Dedifferentiated amniotic fluid mesenchymal stem cell (primary cell): ENCODE data around the gene CDKN2A.

Experiments used
- DNase-seq: peaks from one replicate; pipeline ENCODE4 v3.0.0-alpha.2; 2016; ENCODE audit errors: extremely low spot score

The CDKN2A gene

DNA sequence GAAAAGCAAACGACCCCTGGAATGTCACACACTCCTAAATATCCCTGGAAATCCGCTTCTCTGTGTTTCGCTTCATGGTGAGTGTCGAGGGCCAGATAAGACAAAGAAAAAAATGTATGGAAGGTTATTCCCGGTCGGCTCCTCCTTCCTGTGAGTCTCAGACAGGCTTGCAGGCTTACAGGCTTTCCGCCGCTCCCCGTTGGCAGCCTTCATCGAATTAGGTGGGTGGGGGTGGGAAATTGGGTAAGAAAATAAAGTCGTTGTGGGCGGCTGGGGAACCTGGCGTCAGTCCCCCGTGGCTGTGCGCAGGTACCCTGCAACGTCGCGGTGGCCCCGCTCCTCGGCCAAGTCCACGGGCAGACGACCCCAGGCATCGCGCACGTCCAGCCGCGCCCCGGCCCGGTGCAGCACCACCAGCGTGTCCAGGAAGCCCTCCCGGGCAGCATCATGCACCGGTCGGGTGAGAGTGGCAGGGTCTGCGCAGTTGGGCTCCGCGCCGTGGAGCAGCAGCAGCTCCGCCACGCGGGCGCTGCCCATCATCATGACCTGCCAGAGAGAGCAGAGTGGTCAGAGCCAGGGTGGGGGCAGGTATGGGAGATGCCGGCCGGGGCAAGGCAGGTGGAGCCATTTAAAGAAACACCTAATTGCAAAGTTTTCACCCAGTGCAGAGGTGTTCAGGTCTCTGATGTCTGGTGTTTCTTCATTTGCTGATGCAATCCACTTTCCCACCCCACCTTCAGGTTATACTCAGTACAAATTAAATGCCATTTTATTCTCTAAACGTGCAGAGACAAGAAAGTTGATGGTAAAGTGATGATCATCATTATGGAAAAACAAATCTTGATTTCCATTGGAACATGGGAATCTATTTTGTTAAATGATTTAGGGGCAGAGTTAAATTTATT is 11.8 kb upstream of the CDKN2A start:
- no peak for DNase-seq

DNA sequence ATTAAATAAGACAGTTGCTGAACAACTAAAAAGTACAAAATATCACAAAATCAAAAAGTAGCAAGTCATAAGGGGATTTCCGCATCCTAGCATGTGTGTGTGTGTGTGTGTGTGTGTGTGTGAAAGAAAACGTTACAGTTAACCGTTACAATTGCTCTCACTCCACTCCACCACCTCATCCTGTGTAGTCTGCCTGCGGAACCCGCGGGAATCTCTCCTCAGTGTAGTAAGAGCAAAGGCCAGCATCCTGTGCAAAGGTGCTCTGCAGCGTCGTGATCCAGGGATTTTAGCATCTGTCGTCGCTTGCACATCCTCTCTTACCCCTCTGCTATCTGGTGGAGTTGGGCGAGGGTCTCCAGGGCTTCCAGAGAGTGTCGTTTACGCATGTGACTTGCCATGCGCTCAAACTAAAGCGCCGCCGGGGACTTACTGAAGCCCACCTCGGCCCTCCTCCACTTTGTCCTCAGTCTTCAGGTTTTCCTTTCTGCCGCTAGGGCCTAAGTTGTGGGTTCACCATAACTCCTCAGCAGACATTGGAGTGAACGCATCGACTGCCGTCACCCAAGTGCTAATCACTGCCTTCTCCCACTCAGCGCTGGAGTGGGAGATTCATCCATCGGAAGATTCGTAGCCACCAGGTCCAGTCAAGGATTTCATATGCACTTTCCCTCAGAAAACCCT is 11.0 kb upstream of the CDKN2A start:
- DNase-seq, result no peak

DNA sequence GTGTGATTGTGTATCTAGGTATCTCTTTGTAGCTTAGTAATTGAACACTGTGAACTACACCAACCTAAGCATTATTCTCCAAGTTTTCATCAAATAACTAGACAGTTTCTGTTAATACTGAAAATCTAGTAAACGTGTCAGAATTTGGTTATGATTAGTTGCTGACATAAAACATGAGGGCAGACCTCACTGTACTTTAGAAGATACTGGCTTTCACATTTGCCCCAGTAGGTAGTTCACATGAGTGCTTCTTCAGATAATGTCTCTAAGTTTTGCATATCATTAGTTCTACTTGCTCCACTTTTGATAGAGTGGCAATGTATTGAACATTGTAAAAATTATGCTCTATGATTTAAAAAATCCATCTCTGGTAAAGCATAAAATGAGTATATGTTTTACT is 7.8 kb upstream of the CDKN2A start:
- no peak for DNase-seq

DNA sequence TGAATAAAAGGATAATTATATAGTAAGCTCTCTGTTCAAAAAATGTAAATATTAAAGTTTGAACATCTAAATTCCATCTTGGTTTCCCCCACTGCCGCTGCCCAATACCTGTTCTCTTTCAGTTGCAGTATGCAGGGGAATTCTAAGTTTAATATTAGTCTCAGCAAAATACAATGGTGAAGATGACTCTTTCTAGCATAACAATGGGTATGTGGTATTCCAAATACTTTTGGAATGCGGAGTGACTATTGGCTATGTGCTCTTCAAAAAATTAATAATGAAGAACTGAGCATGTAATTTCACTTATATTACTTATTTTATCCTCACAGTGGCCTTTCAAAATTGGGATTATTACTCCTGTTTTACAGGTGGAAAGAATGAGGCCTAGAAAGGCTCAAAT is 3.8 kb upstream of the CDKN2A start:
- DNase-seq, result no peak

DNA sequence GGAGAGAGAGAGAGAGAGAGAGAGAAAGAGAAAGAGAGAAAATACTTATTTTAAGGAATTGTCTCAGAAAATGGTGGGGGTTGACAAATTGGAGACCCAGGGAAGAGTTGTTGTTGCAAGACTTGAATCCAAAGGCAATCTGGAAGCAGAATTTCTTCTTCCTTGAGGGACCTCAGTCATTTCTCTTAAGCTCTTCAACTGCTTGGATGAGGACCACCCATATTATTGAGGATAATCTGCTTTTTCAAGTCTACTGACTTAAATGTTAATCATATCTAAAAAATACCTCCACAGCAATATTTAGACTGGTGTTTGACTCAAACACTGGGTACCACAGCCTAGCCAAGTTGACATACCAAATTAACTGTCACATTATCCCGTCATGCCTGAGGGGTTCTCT is 3.3 kb upstream of the CDKN2A start:
- DNase-seq, result no peak

DNA sequence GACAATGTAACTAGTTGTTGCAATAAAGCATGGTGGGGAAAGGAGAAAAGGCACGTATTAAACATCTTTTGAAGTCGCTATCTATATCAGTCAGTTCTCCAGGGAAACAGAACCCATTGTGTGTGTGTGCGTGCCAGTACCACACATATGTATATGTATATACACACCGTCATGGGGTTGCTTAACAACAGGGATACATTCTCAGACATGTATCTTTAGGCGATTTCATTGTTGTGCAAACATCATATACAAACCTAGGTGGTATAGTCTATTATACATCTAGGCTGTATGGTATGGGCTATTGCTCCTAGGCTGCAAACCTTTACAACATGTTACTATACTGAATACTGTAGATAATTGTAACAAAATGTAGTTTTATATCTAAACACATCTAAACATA is 2.7 kb upstream of the CDKN2A start:
- DNase-seq, result no peak

DNA sequence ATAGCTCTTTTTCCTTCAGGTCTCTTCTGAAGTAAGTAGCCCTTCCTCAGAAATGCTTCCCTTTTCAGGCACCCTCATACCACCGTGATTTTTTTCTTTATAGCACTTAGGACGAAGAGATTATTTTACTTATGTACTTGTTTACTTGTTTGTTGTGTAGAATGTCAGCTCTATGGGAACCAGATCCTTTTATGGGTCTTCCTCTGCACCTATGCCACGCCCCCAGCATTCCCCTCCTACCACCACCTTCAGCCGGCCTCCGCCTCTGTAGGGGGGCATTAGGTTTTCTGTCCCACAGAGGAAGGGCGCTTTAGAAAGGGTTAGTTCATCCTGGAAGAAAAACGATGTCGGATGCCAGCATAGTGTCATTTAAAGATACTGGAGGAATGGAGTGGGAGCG is 2.2 kb upstream of the CDKN2A start:
- DNase-seq, result no peak

DNA sequence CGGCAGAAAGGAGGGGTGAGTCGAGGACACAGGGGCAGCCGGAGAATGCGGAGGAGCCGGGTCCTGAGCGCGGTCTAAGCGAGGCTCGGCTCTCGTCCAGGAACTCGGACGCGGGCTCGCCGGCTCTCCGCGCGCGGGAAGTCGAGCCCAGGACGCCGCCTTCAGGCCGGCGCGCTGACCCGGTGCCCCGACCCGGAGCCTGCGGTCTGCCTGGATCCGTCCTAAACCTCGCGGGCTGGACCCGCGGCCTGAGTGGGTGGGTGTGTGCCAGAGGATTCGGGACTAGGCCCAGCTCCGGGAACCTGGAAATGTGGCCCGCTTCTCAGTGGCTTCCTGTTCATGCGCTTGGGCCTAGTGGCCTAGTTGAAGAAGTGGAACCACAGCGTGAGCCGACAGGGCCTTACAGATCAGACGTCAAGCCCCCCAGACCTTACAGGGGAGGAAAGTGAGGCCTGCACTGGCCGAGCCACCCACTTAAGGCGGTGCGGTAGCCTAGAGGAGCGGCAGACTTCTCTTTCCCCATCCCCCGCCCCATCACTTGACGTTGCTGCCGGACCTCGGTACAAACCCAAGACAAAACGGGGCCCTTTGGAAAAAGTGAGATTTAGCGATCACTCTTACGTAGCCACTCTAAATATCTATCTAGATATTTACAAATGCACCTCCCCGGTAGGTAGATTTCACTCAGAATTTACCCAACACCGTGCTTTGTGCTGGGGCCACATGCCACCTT is 1.6 kb upstream of the CDKN2A start:
- DNase-seq, result no peak

DNA sequence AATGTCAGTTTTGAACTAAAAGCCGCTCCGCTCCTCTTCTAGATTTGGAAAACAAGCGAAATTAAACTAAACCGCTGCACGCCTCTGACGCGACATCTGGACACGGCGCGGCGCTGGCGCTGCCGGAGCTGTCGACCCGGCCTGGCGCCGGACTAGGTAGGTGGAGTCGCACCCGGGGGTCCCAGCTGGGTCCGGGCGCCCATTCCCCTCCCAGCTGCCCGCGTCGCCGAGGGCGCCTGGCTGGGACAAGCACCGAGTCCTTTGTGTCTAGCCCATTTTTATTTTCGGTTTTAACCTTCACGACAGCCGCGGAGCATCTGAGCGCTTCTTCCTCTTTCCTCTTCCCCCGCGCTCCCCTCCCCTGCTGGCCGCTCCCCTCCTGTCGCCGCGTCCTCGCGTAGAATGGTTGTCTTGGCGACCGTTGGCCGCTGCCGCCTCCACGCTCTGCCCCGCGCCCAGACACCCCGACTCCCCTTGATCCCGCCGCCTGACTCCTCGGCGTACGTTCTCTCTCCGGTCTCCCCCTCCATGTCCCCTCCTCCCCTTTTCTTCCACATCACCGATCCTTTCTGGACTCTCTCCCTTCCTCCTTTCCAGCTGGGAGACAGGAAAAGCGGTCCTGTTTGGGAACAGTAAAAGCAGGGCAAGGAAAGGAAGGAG is 944 bp upstream of the CDKN2A start:
- DNase-seq, result peak; percentile 73

- peak; percentile 39 for DNase-seq
These were observed 389 bp upstream of the CDKN2A start, which contains the start of gene CDKN2B-AS1 for GRCh38 chr9:21994556-21995005. TSS of gene CDKN2B-AS1 (plus strand) at chr9:21994791.

GRCh38 chr9:21993007-21993406 is 1.2 kb downstream of the CDKN2A start:
- DNase-seq, result no peak

DNA sequence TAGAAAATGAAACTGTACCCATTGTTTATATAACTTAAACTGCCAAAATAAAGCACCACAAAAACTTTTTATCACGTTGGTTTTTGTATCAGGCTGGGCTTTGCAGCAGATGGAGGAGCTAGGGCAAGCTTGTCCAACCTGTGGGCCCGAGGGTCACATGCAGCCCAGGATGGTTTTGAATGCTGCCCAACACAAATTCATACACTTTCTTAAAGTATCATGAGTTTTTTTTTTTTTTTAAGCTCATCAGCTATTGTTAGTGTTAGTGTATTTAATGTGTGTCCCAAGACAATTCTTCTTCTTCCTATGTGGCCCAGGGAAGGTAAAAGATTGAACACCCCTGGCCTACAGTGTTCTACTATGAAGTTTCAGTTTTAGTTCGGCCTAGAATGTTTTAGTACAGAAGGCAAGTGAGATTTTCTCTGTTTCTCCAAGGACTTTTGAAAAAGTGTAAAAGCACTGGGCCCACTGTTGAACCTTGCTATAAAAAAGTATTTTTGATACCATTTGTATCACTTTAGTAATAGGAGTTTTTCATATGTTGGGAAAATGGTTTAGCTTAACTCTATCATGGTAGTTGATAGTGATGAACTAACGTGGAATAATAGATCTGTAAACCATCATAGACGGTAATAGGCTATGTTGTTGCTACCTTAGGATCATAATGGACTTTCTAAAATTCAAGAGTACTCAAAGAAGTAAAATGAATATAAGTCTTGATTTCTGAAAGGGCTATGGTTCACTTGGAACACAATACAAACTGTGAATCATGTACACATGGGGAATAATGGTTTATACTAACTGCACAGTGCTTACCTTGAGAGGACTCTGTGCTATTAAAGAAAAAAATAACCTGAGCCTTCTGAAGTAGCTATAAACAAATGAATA is 2.9 kb downstream of the CDKN2A start:
- no peak for DNase-seq

DNA sequence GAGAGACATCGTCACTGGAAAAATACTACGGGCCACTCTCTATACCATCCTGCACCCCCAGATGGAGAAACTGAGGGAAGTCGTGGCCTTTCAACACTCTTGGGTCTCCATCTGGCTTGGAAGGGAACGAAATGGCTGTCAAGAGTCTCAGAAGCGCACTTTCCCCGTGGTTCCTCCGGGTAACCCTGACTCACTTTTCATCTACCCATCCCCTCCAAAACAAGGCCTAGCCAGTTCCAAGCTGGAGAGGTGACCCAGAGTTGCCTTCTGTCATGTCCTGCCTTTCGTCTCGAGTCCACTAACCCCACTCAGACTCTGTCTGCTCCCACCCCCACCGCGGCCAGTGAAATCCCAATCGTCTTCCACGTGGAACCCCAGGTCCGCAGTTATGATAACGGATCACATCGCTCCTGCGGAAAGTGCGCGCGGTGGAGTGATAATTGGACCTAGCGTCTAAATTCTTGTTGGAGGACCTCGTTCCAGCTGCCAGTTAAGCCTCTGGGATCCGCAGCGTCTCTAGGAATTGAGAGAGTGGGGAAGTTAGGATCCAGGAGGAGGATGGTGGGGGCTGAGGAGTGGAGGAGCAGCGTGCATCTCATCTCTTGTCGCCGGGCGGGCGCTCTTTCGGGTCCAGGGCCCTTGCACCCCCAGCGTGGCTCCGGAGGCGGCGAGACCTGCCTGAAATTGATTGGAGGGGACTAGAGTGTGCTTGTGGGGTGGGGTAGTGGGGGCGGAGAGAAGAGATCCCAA is 4.6 kb downstream of the CDKN2A start:
- no peak for DNase-seq

- DNase-seq, result no peak
These were observed 5.9 kb downstream of the CDKN2A start for GRCh38 chr9:21988056-21988990.

GRCh38 chr9:21985964-21986667 is 8.1 kb downstream of the CDKN2A start:
- no peak for DNase-seq

GRCh38 chr9:21984101-21984500 is 10.1 kb downstream of the CDKN2A start:
- no peak for DNase-seq

GRCh38 chr9:21983561-21983935 is 10.6 kb downstream of the CDKN2A start:
- no peak for DNase-seq

DNA sequence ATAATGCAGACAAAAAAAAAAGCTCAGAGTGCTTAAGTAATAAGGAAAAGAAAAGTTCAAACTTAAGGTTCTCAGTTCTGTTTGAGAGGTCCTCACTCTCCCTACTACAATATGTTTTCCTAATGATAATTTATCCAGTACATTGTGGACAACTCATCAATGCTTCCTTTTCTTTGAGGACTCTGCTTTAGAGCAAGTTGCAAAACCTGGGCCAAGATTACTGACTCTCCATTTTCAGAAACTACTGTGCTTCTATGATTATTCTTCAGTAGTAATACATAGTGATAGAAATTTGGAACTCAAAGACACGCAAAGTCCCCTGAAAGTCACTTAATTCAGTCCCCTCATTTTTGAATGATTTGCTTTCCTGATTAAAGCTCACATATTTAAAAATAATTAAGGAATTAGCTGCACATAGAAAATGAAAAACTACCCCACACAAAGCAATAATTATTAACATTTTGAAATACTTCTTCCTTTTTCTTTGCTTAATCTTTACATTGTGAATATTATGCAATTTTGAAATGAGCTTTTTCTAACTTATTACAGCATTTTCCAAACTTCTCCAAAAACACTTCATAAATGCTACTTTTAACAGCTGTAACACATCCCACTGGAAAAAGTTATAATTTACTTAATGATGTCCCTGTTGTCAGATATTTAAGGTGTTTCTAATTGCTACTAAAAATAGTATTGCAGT is 11.2 kb downstream of the CDKN2A start:
- no peak for DNase-seq
